K562 (cell line): ENCODE measurements around the gene SSU72. TPM values are rescaled to one million over a fixed set of nuclear protein-coding genes. Genes with fewer than 3 reads are reported as not detected.

Source experiments
- ATAC-seq: fragments of 200-7000 bp; cut with Tn5 transposase; 3 replicates; pipeline ENCODE4 v1.9.1; 2020; ENCODE audit warnings: moderate library complexity
- BruUV-seq: library from RNA; stranded (reverse); fragments of 400-500 nt; replicated peaks from 2 replicates; lab custom pipeline; 2021; lab: Mats Ljungman, UMichigan
- CTCF ChIA-PET: fragments of 300-600 bp; formaldehyde crosslinking; extraction: SDS; loops from one replicate; lab custom pipeline; 2021; ENCODE audit warnings: low intra/inter-chr PET ratio; lab: Yijun Ruan, JAX
- POLR2A ChIA-PET: fragments of 300-600, 350-650 bp; sonication (Branson Sonifier 250); formaldehyde crosslinking; extraction: SDS; loops from one replicate; lab custom pipeline; 2021; ENCODE audit warnings: antibody characterized with exemption, inconsistent platforms; lab: Yijun Ruan, JAX
- DNase-seq, 4 experiments: peaks; one replicate each; pipeline versions ENCODE4 v3.0.0 to v3.0.0-alpha.2; 2011 to 2018; ENCODE audit warnings: low spot score in 3 of 4, mixed read lengths in 3 of 4; ENCODE audit errors: extremely low read depth in 1 of 4
- FAIRE-seq: peaks from 2 replicates; lab custom pipeline; 2011; peaks lifted over from hg19 to GRCh38; lab: Jason Lieb, UNC
- H2AFZ ChIP-seq: 2 replicates; pipeline ENCODE4 v1.6.0; 2011; ENCODE audit warnings: low read depth, low read length, control low read depth, inconsistent platforms
- H3K27ac ChIP-seq: fragments of 200-600 bp; 3 replicates; pipeline ENCODE4 v1.8.0; 2011; ENCODE audit warnings: low read depth, mild to moderate bottlenecking, control low read depth, inconsistent platforms, low read length, moderate library complexity, mixed read lengths; ENCODE audit errors: extremely low read depth
- H3K27me3 ChIP-seq, 2 experiments: fragments of 300-600 bp in 1 of 2; 2 replicates in 1 of 2; 3 replicates in 1 of 2; pipeline versions ENCODE4 v1.6.0 to v1.8.0; 2011; ENCODE audit warnings: inconsistent platforms in 2 of 2, low read length in 2 of 2, mild to moderate bottlenecking in 1 of 2, mixed read lengths in 1 of 2, moderate library complexity in 1 of 2; ENCODE audit not compliant: control insufficient read depth in 2 of 2, insufficient read depth in 2 of 2
- H3K36me3 ChIP-seq: fragments of 300-600 bp; 3 replicates; pipeline ENCODE4 v1.8.0; 2011; ENCODE audit warnings: mild to moderate bottlenecking, low read length, inconsistent platforms; ENCODE audit not compliant: control insufficient read depth, insufficient read depth
- H3K4me1 ChIP-seq, 2 experiments: fragments of 200-600 bp in 1 of 2; replicated peaks in 1 of 2; 2 replicates in 1 of 2; 3 replicates in 1 of 2; pipeline versions ENCODE4 v1.5.1 to v1.8.0; 2011; ENCODE audit warnings: inconsistent platforms in 2 of 2, low read length in 2 of 2, mild to moderate bottlenecking in 1 of 2, mixed read lengths in 1 of 2, moderate library complexity in 1 of 2; ENCODE audit not compliant: control insufficient read depth in 2 of 2, insufficient read depth in 2 of 2
- H3K4me2 ChIP-seq: 2 replicates; pipeline ENCODE4 v1.6.1; 2011; ENCODE audit warnings: low read length, control low read depth, inconsistent platforms, mixed read lengths; ENCODE audit not compliant: insufficient read depth
- H3K4me3 ChIP-seq: fragments of 200-600 bp; sonication (generic), shearing (Covaris generic); 2 replicates; pipeline ENCODE4 v1.5.1; 2016; ENCODE audit warnings: control low read depth, inconsistent platforms
- H3K79me2 ChIP-seq: fragments of 200-600 bp; 3 replicates; pipeline ENCODE4 v1.8.0; 2011; ENCODE audit warnings: low read length, inconsistent platforms; ENCODE audit not compliant: control insufficient read depth, insufficient read depth
- H3K9ac ChIP-seq, 2 experiments: 2 replicates each; pipeline versions ENCODE4 v1.6.0 to v1.6.1; 2011; ENCODE audit warnings: low read depth in 2 of 2, low read length in 2 of 2, control low read depth in 1 of 2, inconsistent platforms in 1 of 2, mild to moderate bottlenecking in 1 of 2, mixed read lengths in 1 of 2; ENCODE audit not compliant: insufficient read depth in 1 of 2
- H3K9me1 ChIP-seq: one replicate; pipeline ENCODE4 v1.6.0; 2011; ENCODE audit warnings: inconsistent platforms, mild to moderate bottlenecking, low read length, moderate library complexity; ENCODE audit not compliant: control insufficient read depth, insufficient read depth
- H3K9me3 ChIP-seq: replicated peaks from 2 replicates; pipeline ENCODE4 v1.5.1; 2011; ENCODE audit warnings: low read depth, low read length, inconsistent platforms; ENCODE audit not compliant: control insufficient read depth, insufficient read depth
- H4K20me1 ChIP-seq: replicated peaks from 2 replicates; pipeline ENCODE4 v1.6.1; 2011; ENCODE audit warnings: low read length, inconsistent platforms, mixed read lengths; ENCODE audit not compliant: control insufficient read depth, insufficient read depth
- ARID2 ChIP-seq: fragments of 450-650 bp; IDR thresholded peaks from 2 replicates; pipeline ENCODE4 v1.6.1; 2017; ENCODE audit warnings: antibody characterized with exemption, mild to moderate bottlenecking
- MCM5 ChIP-seq: fragments of 450-650 bp; IDR thresholded peaks from 2 replicates; pipeline ENCODE4 v1.6.1; 2016; ENCODE audit warnings: low read depth
- NELFE ChIP-seq: IDR thresholded peaks from 2 replicates; pipeline ENCODE4 v1.6.1; 2011; ENCODE audit warnings: mild to moderate bottlenecking; ENCODE audit not compliant: insufficient read depth, insufficient read length
- PCBP1 ChIP-seq: fragments of 200-400 bp; formaldehyde crosslinking; IDR thresholded peaks from 2 replicates; pipeline ENCODE4 v1.6.1; 2018; ENCODE audit warnings: mild to moderate bottlenecking, low read depth, low read length; ENCODE audit not compliant: poor library complexity, severe bottlenecking
- POLR2G ChIP-seq: fragments of 200-400 bp; formaldehyde crosslinking; IDR thresholded peaks from 2 replicates; pipeline ENCODE4 v1.6.1; 2017; ENCODE audit warnings: low read depth, mild to moderate bottlenecking, antibody characterized with exemption, low read length, moderate library complexity
- RAD51 ChIP-seq: fragments of 450-650 bp; IDR thresholded peaks from 2 replicates; pipeline ENCODE4 v1.7.1; 2016; ENCODE audit warnings: low read depth, mild to moderate bottlenecking, borderline replicate concordance
- RBFOX2 ChIP-seq: fragments of 200-400 bp; formaldehyde crosslinking; IDR thresholded peaks from 2 replicates; pipeline ENCODE4 v1.6.1; 2017; ENCODE audit warnings: low read depth, mild to moderate bottlenecking, low read length, moderate library complexity
- RBM14 ChIP-seq: fragments of 200-400 bp; formaldehyde crosslinking; IDR thresholded peaks from 2 replicates; pipeline ENCODE4 v1.6.1; 2018; ENCODE audit warnings: low read depth, mild to moderate bottlenecking, low read length, moderate library complexity, borderline replicate concordance; ENCODE audit not compliant: insufficient read depth
- RBM17 ChIP-seq: fragments of 200-400 bp; formaldehyde crosslinking; IDR thresholded peaks from 2 replicates; pipeline ENCODE4 v1.6.1; 2017; ENCODE audit warnings: low read depth, mild to moderate bottlenecking, low read length, borderline replicate concordance
- RBM39 ChIP-seq: fragments of 200-400 bp; formaldehyde crosslinking; optimal IDR thresholded peaks from 2 replicates; pipeline ENCODE3; 2018; ENCODE audit warnings: low read depth, low read length
- SNIP1 ChIP-seq: fragments of 450-650 bp; IDR thresholded peaks from 2 replicates; pipeline ENCODE4 v1.7.1; 2017; ENCODE audit warnings: low read depth, mild to moderate bottlenecking
- SUPT5H ChIP-seq: fragments of 450-650 bp; IDR thresholded peaks from 2 replicates; pipeline ENCODE4 v1.6.1; 2016
- ZNF224 ChIP-seq: sonication (generic); formaldehyde crosslinking; IDR thresholded peaks from 2 replicates; pipeline ENCODE4 v1.8.0; 2022; ENCODE audit warnings: mild to moderate bottlenecking, missing genetic modification reagents
- ZNF239 ChIP-seq: fragments of 250-450 bp; sonication (Bioruptor Pico); IDR thresholded peaks from 2 replicates; pipeline ENCODE4 v1.4.0; 2020; ENCODE audit warnings: mild to moderate bottlenecking
- WGBS: fragments of 100-300 bp; shearing (Covaris generic); methylation state at CpG from one replicate; pipeline ENCODE4 v1.1.6; 2016; ENCODE audit warnings: low coverage, mixed read lengths; ENCODE audit not compliant: insufficient coverage; ENCODE audit errors: missing lambda C conversion rate; 5-methylcytosine and 5-hydroxymethylcytosine counted together
- in situ Hi-C: fragments of 300-500 bp; cut with MboI; formaldehyde crosslinking; loops from 4 replicates; pipeline ENCODE4 v1.15.0; 2018; ENCODE audit warnings: inconsistent platforms, mixed read lengths
- intact Hi-C: fragments of 100-400 bp; cut with micrococcal nuclease; formaldehyde crosslinking; loops from 2 replicates; pipeline ENCODE4 v1.14.2; 2022
- polyA plus RNA-seq, 8 experiments: library from polyadenylated mRNA; depleted of rRNA in 4 of 8; stranded (reverse) in 5 of 8; unstranded in 3 of 8; fragments of >200 nt; fragmentation: Nextera tagmentation in 2 of 8; fragmentation: Illumina TruSeq in 1 of 8; extraction: Ambion mirVana in 2 of 8; extraction: Trizol in 1 of 8; gene quantifications; 2 replicates each; pipeline versions ENCODE4 v1.2.1 to v1.2.3, GENCODE V29; 2011 to 2014; ENCODE audit warnings: inconsistent platforms in 1 of 8, missing spikeins in 1 of 8
- total RNA-seq, 7 experiments: library from RNA; depleted of rRNA in 6 of 7; stranded (reverse); fragments of >200 nt in 6 of 7; fragmentation: Illumina TruSeq in 2 of 7; extraction: Trizol in 2 of 7; gene quantifications; 2 replicates each; pipeline versions ENCODE4 v1.2.1 to v1.2.3, GENCODE V29; 2011 to 2021; ENCODE audit warnings: low replicate concordance in 1 of 7
- TF ChIP-seq, protein P1 (sequence below): fragments of 250-450 bp; sonication (Bioruptor Pico); IDR thresholded peaks from 2 replicates; pipeline ENCODE4 v1.5.0; 2020; ENCODE audit warnings: mild to moderate bottlenecking, borderline replicate concordance
- TF ChIP-seq, protein P2 (sequence below): fragments of 450-650 bp; IDR thresholded peaks from one replicate; pipeline ENCODE4 v1.6.1; 2018; ENCODE audit warnings: mild to moderate bottlenecking, moderate library complexity; ENCODE audit not compliant: partially characterized antibody

The SSU72 gene
- total and polyA plus RNA-seq, 9 of the 15 experiments (the other 6 are each of a cell fraction or from before 2014, with no cell fraction given), result 70.8 to 201 (median 94.6) TPM

DNA sequence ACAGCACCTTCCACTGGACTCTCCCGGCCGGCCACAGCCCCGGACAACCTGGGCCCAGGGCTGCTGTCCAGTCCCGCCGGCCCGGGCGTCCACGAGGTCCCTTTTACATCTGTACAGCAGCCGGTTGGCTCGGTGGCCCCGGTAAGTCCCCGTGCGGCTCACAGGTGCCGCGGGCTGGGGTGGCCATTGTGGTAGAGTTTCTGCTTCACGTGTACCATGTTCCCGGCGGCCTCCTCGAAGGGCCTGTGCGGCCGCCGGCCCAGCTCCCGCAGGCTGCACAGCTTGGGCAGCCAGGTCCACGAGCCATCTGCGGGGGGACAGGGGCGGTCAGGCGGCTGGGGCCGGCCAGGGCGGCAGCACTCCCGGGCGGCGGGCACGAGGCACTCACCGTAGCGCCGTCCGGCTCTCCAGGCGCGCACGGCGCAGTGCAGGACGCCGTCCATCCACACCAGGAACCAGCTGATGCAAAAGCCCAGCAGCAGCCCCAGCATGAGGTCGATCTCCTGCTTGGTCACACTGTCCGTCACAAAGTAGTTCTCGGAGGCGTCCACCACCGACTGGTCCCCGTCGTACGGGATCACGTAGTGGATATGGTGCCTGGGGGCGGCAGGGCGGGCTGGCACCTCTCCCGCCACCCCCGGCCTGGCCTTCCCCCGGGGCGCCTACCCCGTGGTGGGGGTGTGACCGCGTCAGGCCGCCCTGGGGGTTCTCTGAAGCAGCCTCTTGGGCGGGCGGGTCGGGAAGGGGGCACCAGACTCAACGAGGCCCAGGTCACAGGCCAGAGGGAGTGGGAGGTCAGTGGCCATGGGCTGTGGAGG lies 39.3 kb downstream of the SSU72 start (continued):
- TF ChIP-seq RBFOX2, result peak; percentile 27; the same call in 1 of the 2 replicates
- TF ChIP-seq NELFE, result no peak
- TF ChIP-seq ZNF239, result no peak
- TF ChIP-seq SNIP1, result no peak

DNA sequence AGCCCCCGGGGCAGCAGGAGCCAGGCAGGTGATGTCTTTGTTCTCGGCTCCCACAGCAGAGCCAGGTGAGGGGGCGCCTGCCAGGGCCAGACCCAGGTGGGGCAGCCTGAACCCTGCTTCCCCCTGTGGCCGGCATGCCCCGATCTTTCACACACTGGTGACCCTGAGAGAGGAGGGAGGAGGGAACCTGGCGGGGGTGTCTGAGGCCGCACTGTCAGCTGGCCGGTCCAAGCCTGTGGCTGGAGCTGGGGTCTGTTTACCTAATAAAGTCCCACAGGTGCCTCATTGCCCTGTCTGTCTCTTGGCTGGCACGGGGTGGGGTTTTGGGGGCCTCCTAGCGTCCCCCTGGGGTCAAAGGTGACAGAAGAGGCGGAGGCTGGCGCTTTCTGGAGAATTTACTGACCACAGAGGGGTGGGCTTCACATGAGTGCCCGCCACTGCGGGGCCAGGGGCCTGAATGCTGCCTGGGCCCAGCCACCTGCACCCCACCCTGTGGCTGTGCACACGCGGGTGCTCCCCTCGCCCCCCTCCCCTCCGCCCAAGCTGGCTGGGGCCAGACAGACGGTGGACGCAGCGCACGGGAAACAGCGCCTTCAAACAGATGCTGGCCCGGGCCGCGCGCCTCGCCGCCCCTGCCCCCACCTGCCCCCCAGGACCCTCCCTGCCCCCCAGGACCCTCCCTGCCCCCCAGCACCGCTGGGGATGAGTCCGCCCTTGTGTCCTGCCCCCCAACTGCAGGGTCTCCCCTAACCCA lies 40.1 kb downstream of the SSU72 start:
- intact Hi-C loops, result no loop called here
- POLR2A ChIA-PET, result no interaction called here
- no peak for FAIRE-seq
- TF ChIP-seq SUPT5H (peak; percentile 56), RAD51 (no peak), POLR2G (0 out of 2 replicates have a peak, but pooled peaks have one; percentile 42), ARID2 (no peak), RBM14 (no peak), MCM5 (no peak), RBM17 (no peak), ZNF224 (no peak), RBM39 (no peak), PCBP1 (peak; percentile 27)
- TF ChIP-seq, protein P1, sequence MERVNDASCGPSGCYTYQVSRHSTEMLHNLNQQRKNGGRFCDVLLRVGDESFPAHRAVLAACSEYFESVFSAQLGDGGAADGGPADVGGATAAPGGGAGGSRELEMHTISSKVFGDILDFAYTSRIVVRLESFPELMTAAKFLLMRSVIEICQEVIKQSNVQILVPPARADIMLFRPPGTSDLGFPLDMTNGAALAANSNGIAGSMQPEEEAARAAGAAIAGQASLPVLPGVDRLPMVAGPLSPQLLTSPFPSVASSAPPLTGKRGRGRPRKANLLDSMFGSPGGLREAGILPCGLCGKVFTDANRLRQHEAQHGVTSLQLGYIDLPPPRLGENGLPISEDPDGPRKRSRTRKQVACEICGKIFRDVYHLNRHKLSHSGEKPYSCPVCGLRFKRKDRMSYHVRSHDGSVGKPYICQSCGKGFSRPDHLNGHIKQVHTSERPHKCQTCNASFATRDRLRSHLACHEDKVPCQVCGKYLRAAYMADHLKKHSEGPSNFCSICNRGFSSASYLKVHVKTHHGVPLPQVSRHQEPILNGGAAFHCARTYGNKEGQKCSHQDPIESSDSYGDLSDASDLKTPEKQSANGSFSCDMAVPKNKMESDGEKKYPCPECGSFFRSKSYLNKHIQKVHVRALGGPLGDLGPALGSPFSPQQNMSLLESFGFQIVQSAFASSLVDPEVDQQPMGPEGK, result no peak
- TF ChIP-seq, protein P2, sequence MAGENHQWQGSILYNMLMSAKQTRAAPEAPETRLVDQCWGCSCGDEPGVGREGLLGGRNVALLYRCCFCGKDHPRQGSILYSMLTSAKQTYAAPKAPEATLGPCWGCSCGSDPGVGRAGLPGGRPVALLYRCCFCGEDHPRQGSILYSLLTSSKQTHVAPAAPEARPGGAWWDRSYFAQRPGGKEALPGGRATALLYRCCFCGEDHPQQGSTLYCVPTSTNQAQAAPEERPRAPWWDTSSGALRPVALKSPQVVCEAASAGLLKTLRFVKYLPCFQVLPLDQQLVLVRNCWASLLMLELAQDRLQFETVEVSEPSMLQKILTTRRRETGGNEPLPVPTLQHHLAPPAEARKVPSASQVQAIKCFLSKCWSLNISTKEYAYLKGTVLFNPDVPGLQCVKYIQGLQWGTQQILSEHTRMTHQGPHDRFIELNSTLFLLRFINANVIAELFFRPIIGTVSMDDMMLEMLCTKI, result no peak

More for the DNA sequence above, 40.1 kb downstream of the SSU72 start:
- no peaks in the 10 kb centered on the region for H3K27me3 ChIP-seq
- in situ Hi-C loops, result no loop called here
- H3K4me1 ChIP-seq, result peaks cover 0 to 34% of the 10 kb centered on the region in 2 experiments; a peak in 2 of 5 replicates
- peaks cover 50% of the 10 kb centered on the region; the same call in 2 of the 3 replicates for H3K36me3 ChIP-seq
- no peak overlapping the region for H3K27ac ChIP-seq
- DNase-seq (no peak), ATAC-seq (peak; percentile 39)
- no peak overlapping the region for H3K4me2 ChIP-seq
- H3K9ac ChIP-seq, result no peak overlapping the region; a peak in 1 of 4 replicates
- H3K9me3 ChIP-seq, result peaks cover 15% of the 10 kb centered on the region
- no TSS peak for BruUV-seq
- H2AFZ ChIP-seq, result no peak overlapping the region
- no peaks in the 10 kb centered on the region for H3K79me2 ChIP-seq
- CTCF ChIA-PET, result no interaction called here
- H3K4me3 ChIP-seq, result no peak overlapping the region
- H4K20me1 ChIP-seq, result no peaks in the 10 kb centered on the region
- no peaks in the 10 kb centered on the region for H3K9me1 ChIP-seq
- WGBS, result 92% methylated on average over 14 of the region's 31 CpGs
